Kidney (tissue), 14 donors: Measurements from ENCODE around the gene DISC1. TPM values are rescaled to one million over a fixed set of nuclear protein-coding genes. Genes with fewer than 3 reads are reported as not detected.
"Not testable (repeated sequence)": the region's sequence is repeated elsewhere in the genome, so short reads cannot be mapped to it uniquely, and the experiment has no call there.

Experiments
- DNase-seq, 5 donors: peaks; one replicate each; pipeline ENCODE4 v3.0.0-alpha.2; 2013 to 2020
- FAIRE-seq: peaks from 2 replicates; lab custom pipeline; 2012; peaks lifted over from hg19 to GRCh38; lab: Jason Lieb, UNC
- H3K27ac ChIP-seq, 2 donors: one replicate each; pipeline ENCODE4 v1.7.0; 2013; ENCODE audit warnings: low read depth in 2 of 2, low read length in 2 of 2, inconsistent platforms in 1 of 2
- H3K27me3 ChIP-seq: one replicate; pipeline ENCODE4 v1.7.1; 2013; ENCODE audit warnings: low read length, inconsistent platforms; ENCODE audit not compliant: control insufficient read depth, insufficient read depth
- H3K36me3 ChIP-seq, 3 donors: one replicate each; pipeline versions ENCODE4 v1.7.0 to v1.7.1; 2013; ENCODE audit warnings: low read length in 3 of 3, control low read depth in 1 of 3, inconsistent platforms in 1 of 3; ENCODE audit not compliant: insufficient read depth in 3 of 3, control insufficient read depth in 2 of 3
- H3K4me1 ChIP-seq, 3 donors: one replicate each; pipeline versions ENCODE4 v1.7.0 to v1.7.1; 2013; ENCODE audit warnings: low read length in 3 of 3, inconsistent platforms in 1 of 3, low read depth in 1 of 3; ENCODE audit not compliant: control insufficient read depth in 2 of 3, insufficient read depth in 2 of 3
- H3K4me3 ChIP-seq, 3 donors: one replicate each; pipeline versions ENCODE4 v1.7.0 to v1.8.1; 2013; ENCODE audit warnings: low read length in 3 of 3, control low read depth in 1 of 3, inconsistent platforms in 1 of 3
- H3K9ac ChIP-seq, 3 donors: one replicate each; pipeline versions ENCODE4 v1.7.0 to v1.7.1; 2013; ENCODE audit warnings: low read length in 3 of 3, control low read depth in 1 of 3, inconsistent platforms in 1 of 3
- H3K9me3 ChIP-seq, 3 donors: one replicate each; pipeline versions ENCODE4 v1.7.0 to v1.7.1; 2013; ENCODE audit warnings: low read length in 3 of 3, control low read depth in 1 of 3, inconsistent platforms in 1 of 3; ENCODE audit not compliant: control insufficient read depth in 2 of 3, insufficient read depth in 1 of 3
- intact Hi-C: fragments of 100-400 bp; cut with DNase I; formaldehyde crosslinking; loops from one replicate; pipeline ENCODE4 v1.11.1; 2022
- polyA plus RNA-seq: library from polyadenylated mRNA; stranded (reverse); fragments of 350-450 nt; fragmentation: Illumina TruSeq; extraction: RNeasy Lipid Tissue Mini Kit (QIAGEN cat#74804); gene quantifications from one replicate; pipeline ENCODE4 v1.2.3, GENCODE V29; 2014; ENCODE audit warnings: low read depth, low replicate concordance; ENCODE audit not compliant: insufficient read depth
- total RNA-seq: library from RNA; stranded (reverse); fragmentation: NEBNext Ultra II Directional; extraction: Animal tissue kit (Norgen Biotek cat#: 25700); gene quantifications from one replicate; pipeline ENCODE4 v1.2.1, GENCODE V29; 2021
- TF ChIP-seq, protein P1 (sequence below): IDR thresholded peaks from 3 replicates; pipeline ENCODE4 v1.5.1; 2012; ENCODE audit warnings: mild to moderate bottlenecking, moderate library complexity, borderline replicate concordance; ENCODE audit not compliant: insufficient read depth; ENCODE audit errors: extremely low read depth
- donor health status: control.
- donor health status: control.
- donor health status: control.
- donor health status: control.
- donor health status: control.
- donor health status: DM: yes; HTN: yes; CAD: no.
- donor health status: Normal renal cell carcinoma (clear cell type).

DISC1 gene
- total and polyA plus RNA-seq, 2 donors from 2014 or later: 0.80 to 15.9 TPM

- Histone ChIP-seq H3K9ac (no peak overlapping the region), H3K27me3 (no peaks in the 10 kb centered on the region), H3K27ac (no peak overlapping the region), H3K4me3 (no peak overlapping the region), H3K9me3 (no peaks in the 10 kb centered on the region), H3K4me1 (no peaks in the 10 kb centered on the region), H3K36me3 (no peaks in the 10 kb centered on the region)
- peak in 2 of 5 donors; percentile 6 to 42 for DNase-seq
- FAIRE-seq: peak; percentile 25
- intact Hi-C loops: no loop called here
- TF ChIP-seq, protein P1, sequence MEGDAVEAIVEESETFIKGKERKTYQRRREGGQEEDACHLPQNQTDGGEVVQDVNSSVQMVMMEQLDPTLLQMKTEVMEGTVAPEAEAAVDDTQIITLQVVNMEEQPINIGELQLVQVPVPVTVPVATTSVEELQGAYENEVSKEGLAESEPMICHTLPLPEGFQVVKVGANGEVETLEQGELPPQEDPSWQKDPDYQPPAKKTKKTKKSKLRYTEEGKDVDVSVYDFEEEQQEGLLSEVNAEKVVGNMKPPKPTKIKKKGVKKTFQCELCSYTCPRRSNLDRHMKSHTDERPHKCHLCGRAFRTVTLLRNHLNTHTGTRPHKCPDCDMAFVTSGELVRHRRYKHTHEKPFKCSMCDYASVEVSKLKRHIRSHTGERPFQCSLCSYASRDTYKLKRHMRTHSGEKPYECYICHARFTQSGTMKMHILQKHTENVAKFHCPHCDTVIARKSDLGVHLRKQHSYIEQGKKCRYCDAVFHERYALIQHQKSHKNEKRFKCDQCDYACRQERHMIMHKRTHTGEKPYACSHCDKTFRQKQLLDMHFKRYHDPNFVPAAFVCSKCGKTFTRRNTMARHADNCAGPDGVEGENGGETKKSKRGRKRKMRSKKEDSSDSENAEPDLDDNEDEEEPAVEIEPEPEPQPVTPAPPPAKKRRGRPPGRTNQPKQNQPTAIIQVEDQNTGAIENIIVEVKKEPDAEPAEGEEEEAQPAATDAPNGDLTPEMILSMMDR: no peak
Measured at GRCh38 chr1:231618609-231619256, 7.9 kb upstream of the DISC1 start.

DNA sequence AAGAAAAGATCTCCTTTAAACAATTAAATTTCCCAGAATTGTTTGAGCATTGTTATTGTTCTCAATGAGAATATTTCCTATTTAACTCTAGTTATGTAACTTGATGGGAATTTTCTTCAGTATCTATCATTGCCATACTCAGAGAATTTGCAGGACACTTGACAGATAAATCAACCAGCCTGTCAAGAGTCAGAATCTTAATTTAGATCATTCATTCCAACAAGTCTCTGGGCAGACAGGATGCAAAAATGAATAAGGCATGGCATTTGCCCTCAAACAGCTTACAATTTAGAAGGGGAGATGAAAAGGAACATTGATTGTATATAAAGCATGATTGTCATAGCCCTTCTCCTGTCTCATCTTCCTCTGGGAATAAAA lies 7.3 kb upstream of the DISC1 start:
- intact Hi-C loops: no loop called here
- FAIRE-seq: no peak
- Histone ChIP-seq H3K9ac (no peak overlapping the region), H3K9me3 (no peaks in the 10 kb centered on the region), H3K27me3 (no peaks in the 10 kb centered on the region), H3K4me1 (no peaks in the 10 kb centered on the region), H3K4me3 (no peak overlapping the region), H3K36me3 (no peaks in the 10 kb centered on the region), H3K27ac (no peak overlapping the region)
- DNase-seq: no peak
- TF ChIP-seq, protein P1: no peak

- H3K4me1 ChIP-seq, H3K27me3 ChIP-seq, H3K9ac ChIP-seq, H3K27ac ChIP-seq, H3K4me3 ChIP-seq, FAIRE-seq, H3K9me3 ChIP-seq, H3K36me3 ChIP-seq, intact Hi-C loops, DNase-seq: not testable (repeated sequence)
Measured at GRCh38 chr1:231625042-231625441, 1.5 kb upstream of the DISC1 start.

- DNase-seq: no peak
- intact Hi-C loops: no loop called here
- no peaks in the 10 kb centered on the region for H3K9me3 ChIP-seq
- peak overlapping the region in 1 of 3 donors; percentile 24 for H3K9ac ChIP-seq
- H3K27me3 ChIP-seq: no peaks in the 10 kb centered on the region
- no peaks in the 10 kb centered on the region for H3K36me3 ChIP-seq
- TF ChIP-seq, protein P1: no peak
- peak overlapping the region; percentile 15 to 78 (median 69) for H3K4me3 ChIP-seq
- peaks cover 3 to 8% (median 4%) of the 10 kb centered on the region in 3 donors for H3K4me1 ChIP-seq
- FAIRE-seq: no peak
- peak overlapping the region in 1 of 2 donors; percentile 3 for H3K27ac ChIP-seq
Measured at GRCh38 chr1:231625975-231626534, 535 bp upstream of the DISC1 start.
